ES-I3 (cell line): ENCODE data around the gene NRG3.

Source experiments
- H3K36me3 ChIP-seq: 2 replicates; pipeline ENCODE4 v1.6.1; 2013; ENCODE audit warnings: mild to moderate bottlenecking, low read length, control low read depth, moderate library complexity; ENCODE audit not compliant: insufficient read depth
- H3K4me1 ChIP-seq: 2 replicates; pipeline ENCODE4 v1.6.1; 2013; ENCODE audit warnings: mild to moderate bottlenecking, control low read depth, low read length; ENCODE audit not compliant: insufficient read depth
- H3K9ac ChIP-seq: 2 replicates; pipeline ENCODE4 v1.6.1; 2013; ENCODE audit warnings: low read depth, mild to moderate bottlenecking, low read length, moderate library complexity
- H3K9me3 ChIP-seq: 2 replicates; pipeline ENCODE4 v1.6.1; 2013; ENCODE audit warnings: mild to moderate bottlenecking, low read length, moderate library complexity; ENCODE audit not compliant: control insufficient read depth, insufficient read depth

Gene NRG3

GRCh38 chr10:81957976-81958375, 83.0 kb downstream of the NRG3 start:
- Histone ChIP-seq H3K9ac (no peak overlapping the region), H3K4me1 (no peaks in the 10 kb centered on the region), H3K36me3 (no peaks in the 10 kb centered on the region; the same call in 1 of the 2 replicates), H3K9me3 (no peaks in the 10 kb centered on the region)

GRCh38 chr10:81959016-81959415, 84.0 kb downstream of the NRG3 start:
- Histone ChIP-seq H3K4me1 (no peaks in the 10 kb centered on the region), H3K9me3 (no peaks in the 10 kb centered on the region), H3K9ac (no peak overlapping the region), H3K36me3 (no peaks in the 10 kb centered on the region; the same call in 1 of the 2 replicates)

GRCh38 chr10:81961451-81962184, 86.6 kb downstream of the NRG3 start:
- Histone ChIP-seq H3K4me1 (no peaks in the 10 kb centered on the region), H3K9ac (no peak overlapping the region), H3K9me3 (no peaks in the 10 kb centered on the region), H3K36me3 (no peaks in the 10 kb centered on the region; the same call in 1 of the 2 replicates)

DNA sequence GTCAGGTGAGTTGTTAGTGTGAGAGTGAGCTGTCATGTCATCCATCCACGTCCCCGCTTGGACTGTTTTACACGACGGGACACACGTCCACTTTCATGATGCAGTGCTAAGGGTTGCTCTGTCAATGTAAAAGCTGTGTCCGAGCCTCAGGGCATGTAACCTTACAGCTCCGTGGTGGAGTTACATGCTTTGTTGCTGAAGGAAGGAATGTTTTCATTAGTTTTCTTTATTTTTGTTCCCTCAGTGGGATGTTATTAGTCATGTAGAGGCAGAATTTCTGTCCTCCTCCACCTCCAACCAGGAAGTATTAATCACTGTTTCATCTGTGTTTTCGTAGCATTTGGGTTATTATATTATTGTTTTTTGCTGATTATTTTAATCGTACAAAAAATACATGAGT, 88.6 kb downstream of the NRG3 start:
- Histone ChIP-seq H3K9ac (no peak overlapping the region), H3K36me3 (no peaks in the 10 kb centered on the region), H3K4me1 (no peaks in the 10 kb centered on the region), H3K9me3 (no peaks in the 10 kb centered on the region)

DNA sequence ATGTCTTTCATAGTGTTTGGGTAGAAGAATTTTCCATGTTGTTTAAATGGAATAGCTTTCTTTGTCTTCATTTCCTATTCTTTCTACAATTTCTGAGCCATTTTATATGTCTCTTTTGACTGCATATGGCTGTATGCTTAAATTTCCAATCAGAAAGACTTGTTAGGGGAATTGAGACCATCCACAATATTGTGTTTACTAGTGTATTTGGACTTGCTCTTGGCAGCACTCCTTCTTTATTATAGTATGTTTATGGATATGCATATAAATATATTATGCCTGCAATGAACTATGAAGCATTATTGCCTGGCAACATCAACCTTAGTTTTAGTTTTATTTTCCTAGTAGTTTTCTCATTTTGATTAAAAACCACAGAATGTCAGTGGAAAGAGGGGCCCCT, 92.7 kb downstream of the NRG3 start:
- H3K9me3 ChIP-seq = no peaks in the 10 kb centered on the region
- no peak overlapping the region for H3K9ac ChIP-seq
- no peaks in the 10 kb centered on the region for H3K4me1 ChIP-seq
- no peaks in the 10 kb centered on the region for H3K36me3 ChIP-seq

GRCh38 chr10:81969136-81969535, 94.1 kb downstream of the NRG3 start:
- Histone ChIP-seq H3K9me3 (no peaks in the 10 kb centered on the region), H3K4me1 (no peaks in the 10 kb centered on the region), H3K36me3 (no peaks in the 10 kb centered on the region), H3K9ac (no peak overlapping the region)

- no peaks in the 10 kb centered on the region for H3K4me1 ChIP-seq
- H3K9ac ChIP-seq = no peak overlapping the region
- no peaks in the 10 kb centered on the region for H3K9me3 ChIP-seq
- H3K36me3 ChIP-seq = no peaks in the 10 kb centered on the region
Measured at GRCh38 chr10:81978238-81978637, 103.2 kb downstream of the NRG3 start.

DNA sequence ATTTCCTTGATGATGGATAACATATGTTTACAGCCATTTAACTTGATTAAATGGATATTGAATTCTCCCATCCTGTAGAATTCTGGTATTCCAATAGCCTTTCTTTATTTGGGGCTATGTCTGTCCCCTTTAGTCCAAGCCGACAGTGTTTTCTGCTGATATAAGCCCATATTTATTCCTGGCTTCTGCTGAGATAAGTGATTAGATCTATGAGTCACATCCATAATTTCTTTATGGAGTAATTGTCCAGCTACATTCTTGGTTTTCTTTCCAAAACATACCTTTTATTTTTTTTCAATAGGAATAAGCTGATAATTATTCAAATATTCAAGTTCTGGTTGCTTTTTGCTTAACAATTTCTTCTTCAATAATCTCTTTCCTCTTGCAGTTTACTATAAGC, 106.7 kb downstream of the NRG3 start:
- Histone ChIP-seq H3K4me1 (no peaks in the 10 kb centered on the region), H3K9ac (no peak overlapping the region), H3K9me3 (no peaks in the 10 kb centered on the region), H3K36me3 (no peaks in the 10 kb centered on the region)

DNA sequence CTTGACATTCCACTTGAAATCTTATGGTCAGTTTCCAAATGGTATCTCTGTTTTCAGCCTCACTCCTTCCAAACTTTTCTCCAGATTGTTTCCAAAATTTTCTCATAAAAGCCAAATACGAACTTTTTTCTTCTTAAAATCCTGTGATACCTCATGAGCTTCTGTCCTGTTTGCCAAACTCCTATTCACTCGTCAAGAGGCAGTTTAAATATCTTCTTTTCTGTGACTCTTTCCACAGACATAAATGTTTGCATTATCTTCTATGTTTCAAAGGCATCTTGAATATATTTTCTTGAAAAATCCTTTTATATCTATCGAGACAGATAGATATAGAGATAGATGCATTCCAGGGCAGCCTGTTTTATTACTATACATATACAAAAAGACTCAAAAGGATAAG, 109.4 kb downstream of the NRG3 start:
- H3K4me1 ChIP-seq = no peaks in the 10 kb centered on the region
- H3K9ac ChIP-seq = no peak overlapping the region
- H3K9me3 ChIP-seq = no peaks in the 10 kb centered on the region
- no peaks in the 10 kb centered on the region for H3K36me3 ChIP-seq

- no peaks in the 10 kb centered on the region for H3K36me3 ChIP-seq
- H3K9ac ChIP-seq = no peak overlapping the region
- no peaks in the 10 kb centered on the region for H3K4me1 ChIP-seq
Measured at GRCh38 chr10:81995254-81995653, 120.3 kb downstream of the NRG3 start.

DNA sequence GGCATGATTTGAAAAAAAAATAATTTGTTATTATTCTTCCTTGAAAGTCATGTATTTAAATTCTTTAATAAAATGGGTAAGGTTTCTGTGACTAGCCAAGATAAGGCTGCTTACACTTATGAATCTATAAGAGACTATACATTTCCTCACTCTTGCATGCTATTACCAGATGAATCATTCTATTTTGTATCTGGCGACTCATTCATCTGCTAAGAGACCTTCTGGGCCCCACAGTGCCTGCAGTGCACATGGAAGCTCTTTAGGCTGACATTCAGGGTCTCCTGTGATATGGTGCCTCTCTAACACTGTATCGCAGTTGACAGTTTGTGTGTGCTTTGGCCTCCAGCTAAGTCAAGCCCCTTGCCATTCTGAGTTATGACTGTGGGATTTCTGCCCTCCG, 121.9 kb downstream of the NRG3 start:
- Histone ChIP-seq H3K9ac (no peak overlapping the region), H3K4me1 (no peaks in the 10 kb centered on the region), H3K9me3 (no peaks in the 10 kb centered on the region), H3K36me3 (no peaks in the 10 kb centered on the region)

More at GRCh38 chr10:81995254-81995653, 120.3 kb downstream of the NRG3 start:
- H3K9me3 ChIP-seq = no peaks in the 10 kb centered on the region

GRCh38 chr10:82020999-82021398, 146.0 kb downstream of the NRG3 start:
- Histone ChIP-seq H3K9ac (no peak overlapping the region), H3K36me3 (no peaks in the 10 kb centered on the region), H3K4me1 (no peaks in the 10 kb centered on the region), H3K9me3 (no peaks in the 10 kb centered on the region)

GRCh38 chr10:82027711-82028110, 152.7 kb downstream of the NRG3 start:
- H3K4me1 ChIP-seq = no peaks in the 10 kb centered on the region; the same call in 1 of the 2 replicates
- H3K36me3 ChIP-seq = no peaks in the 10 kb centered on the region
- H3K9ac ChIP-seq = no peak overlapping the region
- H3K9me3 ChIP-seq = no peaks in the 10 kb centered on the region

- Histone ChIP-seq H3K9ac (no peak overlapping the region), H3K36me3 (no peaks in the 10 kb centered on the region), H3K9me3 (no peaks in the 10 kb centered on the region), H3K4me1 (peaks cover 12% of the 10 kb centered on the region)
Measured at GRCh38 chr10:82037076-82037475, 162.1 kb downstream of the NRG3 start.

GRCh38 chr10:82038587-82038986, 163.6 kb downstream of the NRG3 start:
- no peaks in the 10 kb centered on the region for H3K36me3 ChIP-seq
- peaks cover 12% of the 10 kb centered on the region for H3K4me1 ChIP-seq
- no peaks in the 10 kb centered on the region for H3K9me3 ChIP-seq
- no peak overlapping the region for H3K9ac ChIP-seq
